Jurkat, Clone E6-1 (cell line): Measurements from ENCODE around the gene ZNF346.

Experiments used
- DNase-seq: peaks from one replicate; pipeline ENCODE4 v3.0.0-alpha.2; 2011; ENCODE audit warnings: low read depth, low spot score
- H3K4me3 ChIP-seq: 2 replicates; pipeline ENCODE4 v1.5.1; 2011; ENCODE audit warnings: mild to moderate bottlenecking, low read length, control low read depth, moderate library complexity

ZNF346 gene

DNA sequence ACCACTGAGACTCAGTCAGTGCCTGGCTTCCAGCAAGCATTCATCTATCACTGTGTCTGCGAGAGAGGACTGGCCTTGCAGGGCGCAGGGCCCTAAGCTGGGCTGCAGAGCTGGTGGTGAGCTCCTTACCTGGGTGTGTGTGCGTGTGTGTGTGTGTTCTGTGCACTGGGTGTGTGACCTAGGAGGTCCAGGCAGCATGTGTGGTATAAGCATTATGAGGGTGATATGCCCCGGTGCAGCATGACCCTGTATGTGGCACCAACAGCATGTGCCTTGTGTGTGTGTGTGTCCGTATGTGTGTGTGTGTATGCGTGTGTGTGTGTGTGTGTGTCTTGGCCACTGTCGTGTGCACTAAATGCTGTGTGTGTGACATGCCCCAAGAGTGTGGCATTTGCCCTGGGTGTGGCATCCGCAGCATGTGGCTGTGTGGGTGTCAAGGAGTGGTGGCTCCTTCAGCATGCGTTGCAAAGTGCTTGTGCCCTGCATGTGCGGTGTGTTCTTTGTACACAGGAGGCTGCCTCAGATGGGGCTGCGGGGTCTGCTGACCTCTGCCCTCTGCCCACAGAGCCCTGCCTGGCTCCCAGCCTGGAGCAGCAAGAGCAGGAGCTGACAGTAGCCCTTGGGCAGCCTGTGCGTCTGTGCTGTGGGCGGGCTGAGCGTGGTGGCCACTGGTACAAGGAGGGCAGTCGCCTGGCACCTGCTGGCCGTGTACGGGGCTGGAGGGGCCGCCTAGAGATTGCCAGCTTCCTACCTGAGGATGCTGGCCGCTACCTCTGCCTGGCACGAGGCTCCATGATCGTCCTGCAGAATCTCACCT, 67.5 kb downstream of the ZNF346 start:
- H3K4me3 ChIP-seq: no peak overlapping the region
- no peak for DNase-seq

DNA sequence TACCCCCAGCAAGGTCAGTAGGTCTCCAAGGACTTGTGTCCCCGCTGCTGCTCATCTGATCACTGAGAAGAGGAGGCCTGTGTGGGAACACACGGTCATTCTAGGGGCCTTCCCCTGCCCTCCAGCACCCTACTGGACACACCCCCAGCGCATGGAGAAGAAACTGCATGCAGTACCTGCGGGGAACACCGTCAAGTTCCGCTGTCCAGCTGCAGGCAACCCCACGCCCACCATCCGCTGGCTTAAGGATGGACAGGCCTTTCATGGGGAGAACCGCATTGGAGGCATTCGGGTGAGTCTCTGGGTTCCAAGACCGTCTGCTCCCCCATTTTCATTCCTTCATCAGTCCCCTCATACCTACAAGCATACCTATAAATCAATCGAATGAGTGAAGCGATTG, 68.3 kb downstream of the ZNF346 start:
- no peak for DNase-seq
- H3K4me3 ChIP-seq: no peak overlapping the region

DNA sequence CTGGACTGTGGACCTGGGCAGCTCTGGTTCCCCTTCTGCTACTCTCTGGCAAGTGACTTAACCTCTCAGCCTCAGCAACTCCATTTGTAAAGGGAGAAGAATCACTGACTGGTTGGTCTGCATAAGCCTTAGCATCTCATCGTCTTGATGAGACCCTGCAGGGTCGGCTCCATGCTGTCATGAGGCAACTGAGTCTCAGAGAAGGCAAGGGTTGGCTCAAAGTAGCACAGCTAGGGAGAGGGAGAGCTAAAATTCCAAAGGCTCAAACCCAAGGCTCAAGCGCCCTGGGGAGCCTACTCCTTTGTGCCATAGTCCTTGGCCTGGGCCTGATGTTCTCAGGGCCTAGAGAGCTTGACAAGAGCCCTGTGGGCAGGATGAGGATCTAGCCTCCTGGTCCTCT, 68.7 kb downstream of the ZNF346 start:
- no peak overlapping the region for H3K4me3 ChIP-seq
- no peak for DNase-seq

DNA sequence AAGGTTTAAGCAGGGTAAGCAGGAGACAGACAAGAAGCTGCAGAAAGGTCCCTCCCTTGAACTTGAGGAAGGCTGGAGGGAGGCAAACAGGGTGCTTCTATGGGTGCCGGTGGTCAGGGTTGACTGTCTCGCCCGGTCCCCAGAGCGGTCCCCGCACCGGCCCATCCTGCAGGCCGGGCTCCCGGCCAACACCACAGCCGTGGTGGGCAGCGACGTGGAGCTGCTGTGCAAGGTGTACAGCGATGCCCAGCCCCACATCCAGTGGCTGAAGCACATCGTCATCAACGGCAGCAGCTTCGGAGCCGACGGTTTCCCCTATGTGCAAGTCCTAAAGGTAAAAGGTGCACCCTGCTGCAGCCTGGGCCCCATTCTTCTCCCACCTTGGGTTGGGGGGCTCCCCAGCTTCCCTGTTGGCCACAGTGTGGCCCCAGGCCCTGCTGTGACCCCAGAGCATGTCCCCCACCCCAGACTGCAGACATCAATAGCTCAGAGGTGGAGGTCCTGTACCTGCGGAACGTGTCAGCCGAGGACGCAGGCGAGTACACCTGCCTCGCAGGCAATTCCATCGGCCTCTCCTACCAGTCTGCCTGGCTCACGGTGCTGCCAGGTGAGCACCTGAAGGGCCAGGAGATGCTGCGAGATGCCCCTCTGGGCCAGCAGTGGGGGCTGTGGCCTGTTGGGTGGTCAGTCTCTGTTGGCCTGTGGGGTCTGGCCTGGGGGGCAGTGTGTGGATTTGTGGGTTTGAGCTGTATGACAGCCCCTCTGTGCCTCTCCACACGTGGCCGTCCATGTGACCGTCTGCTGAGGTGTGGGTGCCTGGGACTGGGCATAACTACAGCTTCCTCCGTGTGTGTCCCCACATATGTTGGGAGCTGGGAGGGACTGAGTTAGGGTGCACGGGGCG, 69.9 kb downstream of the ZNF346 start:
- DNase-seq: no peak
- H3K4me3 ChIP-seq: no peak overlapping the region

DNA sequence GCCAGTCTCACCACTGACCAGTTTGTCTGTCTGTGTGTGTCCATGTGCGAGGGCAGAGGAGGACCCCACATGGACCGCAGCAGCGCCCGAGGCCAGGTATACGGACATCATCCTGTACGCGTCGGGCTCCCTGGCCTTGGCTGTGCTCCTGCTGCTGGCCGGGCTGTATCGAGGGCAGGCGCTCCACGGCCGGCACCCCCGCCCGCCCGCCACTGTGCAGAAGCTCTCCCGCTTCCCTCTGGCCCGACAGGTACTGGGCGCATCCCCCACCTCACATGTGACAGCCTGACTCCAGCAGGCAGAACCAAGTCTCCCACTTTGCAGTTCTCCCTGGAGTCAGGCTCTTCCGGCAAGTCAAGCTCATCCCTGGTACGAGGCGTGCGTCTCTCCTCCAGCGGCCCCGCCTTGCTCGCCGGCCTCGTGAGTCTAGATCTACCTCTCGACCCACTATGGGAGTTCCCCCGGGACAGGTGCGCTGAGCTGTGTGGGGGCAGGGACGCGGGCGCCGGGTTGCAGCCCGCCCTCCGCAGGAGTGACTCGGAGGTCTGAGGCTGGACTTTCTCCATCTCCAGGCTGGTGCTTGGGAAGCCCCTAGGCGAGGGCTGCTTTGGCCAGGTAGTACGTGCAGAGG, 70.7 kb downstream of the ZNF346 start:
- H3K4me3 ChIP-seq: no peak overlapping the region
- DNase-seq: no peak

DNA sequence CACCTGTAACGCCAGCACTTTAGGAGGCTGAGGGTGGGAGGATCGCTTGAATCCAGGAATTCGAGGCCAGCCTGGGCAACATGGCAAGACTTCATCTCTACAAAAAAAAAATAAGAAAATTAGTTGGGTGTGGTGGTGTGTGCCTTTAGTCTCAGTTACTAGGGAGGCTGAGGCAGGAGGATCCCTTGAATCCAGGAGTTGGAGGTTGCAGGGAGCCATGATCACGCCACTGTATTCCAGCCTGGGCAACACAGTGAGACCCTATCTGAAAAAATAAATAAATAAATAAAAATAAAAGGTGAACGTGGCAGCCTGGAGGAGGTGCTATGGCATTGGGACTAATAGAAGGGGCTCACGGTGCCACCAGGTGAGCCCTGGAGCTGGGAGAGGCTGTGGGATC, 71.3 kb downstream of the ZNF346 start:
- DNase-seq: no peak
- H3K4me3 ChIP-seq: no peak overlapping the region

DNA sequence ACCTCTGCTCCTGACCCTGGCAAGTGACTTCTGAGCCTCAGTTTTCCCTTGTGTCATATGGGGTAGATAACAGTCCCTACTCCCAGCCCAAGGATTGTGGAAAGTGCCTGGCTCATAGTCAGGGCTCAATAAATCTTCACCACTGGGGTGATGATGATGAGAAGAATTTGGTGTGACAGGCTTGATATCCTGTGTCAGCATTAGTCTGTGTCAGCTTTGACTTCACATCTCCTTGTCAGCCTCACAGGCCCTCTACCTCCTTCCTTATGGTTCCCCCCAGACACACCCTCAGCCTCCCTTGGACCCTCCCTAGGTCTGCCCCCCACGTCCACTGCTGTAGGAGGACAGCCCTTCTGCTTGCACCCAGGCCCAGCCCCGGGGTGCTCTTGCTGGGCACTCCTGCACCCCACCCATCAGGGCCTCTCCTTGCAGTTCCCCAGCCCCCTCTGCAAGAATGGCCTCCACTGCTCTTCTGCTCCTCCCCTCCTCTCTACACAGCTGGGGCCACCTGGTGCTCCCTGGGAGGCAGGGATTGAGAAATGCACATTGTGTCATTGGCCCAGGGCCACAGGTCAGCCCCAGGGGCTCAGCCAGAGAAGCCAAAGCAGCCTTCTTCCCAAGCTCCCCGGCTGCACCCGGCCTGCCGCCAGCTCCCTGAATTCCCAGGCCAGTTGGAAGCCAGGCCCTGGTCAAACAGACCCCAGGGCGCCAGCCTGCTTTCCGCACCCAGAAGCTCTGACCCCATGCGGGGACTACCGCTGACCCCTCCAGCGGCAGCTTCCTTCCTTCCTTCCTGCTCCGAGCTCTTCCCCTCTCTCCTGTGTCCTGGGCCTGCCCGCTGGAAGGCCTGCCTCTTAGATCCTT, 72.0 kb downstream of the ZNF346 start:
- H3K4me3 ChIP-seq: no peak overlapping the region
- DNase-seq: no peak

DNA sequence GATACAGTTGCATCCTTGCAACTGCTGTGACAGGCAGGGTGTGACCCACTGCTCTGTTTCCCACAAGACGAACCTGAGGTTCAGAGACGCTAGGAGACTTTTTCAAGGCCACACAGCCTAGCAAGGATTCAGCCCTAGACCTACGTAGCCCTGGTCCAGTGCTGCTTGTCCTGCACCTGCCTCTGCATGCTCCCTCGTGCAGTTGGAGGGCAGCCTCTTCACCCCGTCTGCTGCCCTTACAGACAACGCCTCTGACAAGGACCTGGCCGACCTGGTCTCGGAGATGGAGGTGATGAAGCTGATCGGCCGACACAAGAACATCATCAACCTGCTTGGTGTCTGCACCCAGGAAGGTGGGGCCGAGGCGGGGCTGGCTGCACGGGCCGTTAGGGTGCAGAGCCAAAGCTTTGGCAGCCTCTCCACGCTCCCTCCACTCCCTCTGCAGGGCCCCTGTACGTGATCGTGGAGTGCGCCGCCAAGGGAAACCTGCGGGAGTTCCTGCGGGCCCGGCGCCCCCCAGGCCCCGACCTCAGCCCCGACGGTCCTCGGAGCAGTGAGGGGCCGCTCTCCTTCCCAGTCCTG, 72.7 kb downstream of the ZNF346 start:
- H3K4me3 ChIP-seq: no peak overlapping the region
- no peak for DNase-seq

DNA sequence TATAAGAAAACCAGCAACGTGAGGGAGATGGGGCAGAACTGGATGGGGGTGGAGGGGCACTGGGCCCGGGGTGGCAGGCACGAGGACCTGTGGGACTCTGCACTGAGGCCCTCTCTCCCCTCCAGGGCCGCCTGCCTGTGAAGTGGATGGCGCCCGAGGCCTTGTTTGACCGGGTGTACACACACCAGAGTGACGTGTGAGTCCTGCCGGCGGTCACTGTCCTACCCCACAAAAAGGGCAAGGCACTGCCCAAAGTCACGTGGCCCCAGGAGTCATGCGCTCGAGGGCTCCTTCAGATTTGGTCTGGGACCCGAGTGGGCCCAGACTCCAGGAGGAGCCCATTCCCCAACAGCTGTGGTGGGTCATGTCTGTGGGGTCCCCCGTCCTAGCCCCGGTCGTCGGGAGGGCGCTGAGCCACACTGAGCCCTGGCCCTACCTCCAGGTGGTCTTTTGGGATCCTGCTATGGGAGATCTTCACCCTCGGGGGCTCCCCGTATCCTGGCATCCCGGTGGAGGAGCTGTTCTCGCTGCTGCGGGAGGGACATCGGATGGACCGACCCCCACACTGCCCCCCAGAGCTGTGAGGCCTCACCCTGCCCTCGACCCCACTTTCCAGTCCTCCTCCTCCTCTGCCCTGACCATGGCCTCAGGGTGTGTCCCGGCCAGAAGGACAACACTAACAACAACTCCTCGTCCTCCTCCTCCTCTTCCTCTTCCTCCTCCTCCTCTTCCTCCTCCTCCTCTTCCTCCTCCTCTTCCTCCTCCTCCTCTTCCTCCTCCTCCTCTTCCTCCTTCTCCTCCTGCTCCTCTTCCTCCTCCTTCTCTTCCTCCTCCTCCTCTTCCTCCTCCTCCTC, 73.9 kb downstream of the ZNF346 start:
- no peak for DNase-seq
- no peak overlapping the region for H3K4me3 ChIP-seq

DNA sequence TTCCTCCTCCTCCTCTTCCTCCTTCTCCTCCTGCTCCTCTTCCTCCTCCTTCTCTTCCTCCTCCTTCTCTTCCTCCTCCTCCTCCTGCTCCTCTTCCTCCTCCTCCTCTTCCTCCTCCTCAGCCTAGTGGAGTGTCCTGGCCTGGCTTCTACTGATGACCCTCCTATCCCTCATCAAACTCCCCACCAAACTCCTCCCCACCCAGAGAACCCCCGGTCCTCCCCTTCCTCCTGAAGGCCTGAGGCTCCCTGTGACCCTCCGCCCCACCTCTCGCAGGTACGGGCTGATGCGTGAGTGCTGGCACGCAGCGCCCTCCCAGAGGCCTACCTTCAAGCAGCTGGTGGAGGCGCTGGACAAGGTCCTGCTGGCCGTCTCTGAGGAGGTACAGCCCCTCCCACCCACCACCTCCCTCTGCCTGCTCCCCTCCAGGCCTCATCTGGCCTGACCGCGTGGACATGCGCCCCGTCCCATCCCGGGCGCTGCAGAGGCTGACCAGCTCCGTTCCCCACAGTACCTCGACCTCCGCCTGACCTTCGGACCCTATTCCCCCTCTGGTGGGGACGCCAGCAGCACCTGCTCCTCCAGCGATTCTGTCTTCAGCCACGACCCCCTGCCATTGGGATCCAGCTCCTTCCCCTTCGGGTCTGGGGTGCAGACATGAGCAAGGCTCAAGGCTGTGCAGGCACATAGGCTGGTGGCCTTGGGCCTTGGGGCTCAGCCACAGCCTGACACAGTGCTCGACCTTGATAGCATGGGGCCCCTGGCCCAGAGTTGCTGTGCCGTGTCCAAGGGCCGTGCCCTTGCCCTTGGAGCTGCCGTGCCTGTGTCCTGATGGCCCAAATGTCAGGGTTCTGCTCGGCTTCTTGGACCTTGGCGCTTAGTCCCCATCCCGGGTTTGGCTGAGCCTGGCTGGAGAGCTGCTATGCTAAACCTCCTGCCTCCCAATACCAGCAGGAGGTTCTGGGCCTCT, 74.8 kb downstream of the ZNF346 start:
- no peak for DNase-seq
- H3K4me3 ChIP-seq: no peak overlapping the region

DNA sequence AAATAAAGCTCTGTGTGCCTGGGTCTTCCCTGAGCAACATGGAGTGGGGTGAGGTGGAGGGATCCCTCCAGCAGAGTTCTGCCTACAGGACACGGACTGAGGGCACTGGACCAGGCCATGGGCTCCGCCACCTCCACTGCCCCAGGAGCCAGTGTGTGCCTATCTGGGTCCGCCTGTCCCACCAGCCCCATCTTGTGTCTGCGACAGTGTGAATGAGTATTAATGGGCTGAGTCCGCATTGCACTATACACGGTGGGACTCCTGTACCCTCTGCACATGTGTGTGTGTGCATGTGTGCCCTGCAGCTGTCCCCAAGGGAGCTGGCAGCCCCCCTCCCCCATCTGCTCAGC, 75.6 kb downstream of the ZNF346 start:
- no peak overlapping the region for H3K4me3 ChIP-seq
- DNase-seq: no peak

DNA sequence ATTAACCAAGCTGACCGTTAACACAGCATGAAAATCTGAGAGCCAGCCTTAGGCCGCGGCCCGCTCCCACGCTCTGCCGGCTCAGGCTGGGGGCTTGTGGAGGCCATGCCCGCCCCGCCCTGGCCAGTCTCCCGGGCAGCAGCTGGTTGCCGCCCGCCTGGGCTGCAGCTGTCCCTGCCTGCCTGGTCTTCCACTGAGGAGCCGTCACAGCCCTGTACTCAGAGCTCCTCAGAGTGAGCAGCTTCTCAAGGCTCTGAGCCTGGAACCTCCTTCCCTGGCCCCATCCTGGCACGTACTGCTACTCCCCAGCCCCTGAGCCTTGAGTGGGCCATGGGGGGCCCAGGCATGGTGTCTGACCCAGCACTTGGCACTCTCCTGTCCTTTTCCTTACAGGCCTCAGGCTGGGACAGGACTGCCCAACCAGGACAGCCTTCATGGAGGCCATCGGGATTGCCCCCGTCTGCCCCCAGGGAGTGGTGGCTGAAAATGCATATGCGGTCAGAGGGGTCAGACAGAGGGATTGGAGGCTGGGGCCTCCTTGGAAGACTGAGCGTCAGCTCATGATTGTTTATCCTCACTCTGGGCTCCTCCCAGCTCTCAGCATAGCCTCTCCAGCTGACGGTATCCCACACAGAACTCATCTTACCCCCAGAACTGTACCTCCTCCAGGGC, 76.1 kb downstream of the ZNF346 start:
- H3K4me3 ChIP-seq: no peak overlapping the region
- no peak for DNase-seq

DNA sequence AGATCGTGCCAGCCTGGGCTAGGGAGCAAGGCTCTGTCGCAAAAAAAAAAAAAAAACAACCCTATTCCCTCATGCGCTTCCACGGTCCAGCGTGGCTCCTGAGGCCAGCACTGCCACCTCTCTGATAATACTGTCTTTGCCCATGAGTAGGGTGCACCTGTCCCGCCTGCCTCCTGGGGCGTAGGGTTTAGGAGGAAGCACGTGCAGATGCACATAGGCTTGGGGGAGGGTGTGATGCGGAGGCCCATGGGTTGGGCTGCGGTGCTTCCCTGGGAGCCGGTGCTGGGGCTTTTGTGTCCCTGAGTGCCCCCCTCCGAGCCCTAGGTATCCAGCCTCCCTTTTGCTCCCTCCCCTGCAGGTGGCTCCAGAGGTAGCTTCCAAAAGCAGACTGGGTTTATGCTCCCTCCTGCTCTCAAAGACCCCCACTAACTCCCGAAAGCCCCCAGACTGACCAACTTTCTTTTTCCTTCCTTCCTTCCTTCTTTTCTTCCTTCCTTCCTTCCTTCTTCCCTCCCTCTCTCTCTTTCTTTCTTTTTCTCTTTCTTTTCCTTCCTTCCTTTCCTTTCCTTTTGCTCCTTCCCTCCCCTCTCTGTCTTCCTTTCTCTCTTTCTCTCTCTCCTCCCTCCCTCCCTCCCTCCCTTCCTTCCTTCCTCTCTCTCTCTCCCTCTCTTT, 77.1 kb downstream of the ZNF346 start:
- DNase-seq: no peak

DNA sequence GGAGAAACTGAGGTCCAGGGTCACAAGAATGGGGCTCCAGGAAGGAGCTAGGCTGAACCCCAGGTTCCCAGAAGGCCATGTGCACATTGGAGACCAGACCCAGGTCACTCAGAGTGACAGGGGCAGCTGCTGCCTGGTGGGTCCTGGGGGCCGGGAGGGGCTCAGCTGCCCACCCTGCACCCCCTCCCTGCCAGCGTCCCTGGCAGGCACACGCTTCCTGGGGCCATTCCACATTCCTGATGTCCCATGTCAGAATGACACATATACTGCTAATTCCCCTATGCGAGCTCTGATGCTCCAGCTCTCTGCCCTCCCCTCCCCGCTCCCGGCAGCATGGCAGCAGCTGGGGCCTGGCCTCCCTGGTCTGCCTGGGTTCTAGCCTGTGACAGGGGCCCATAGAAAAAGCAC, 78.2 kb downstream of the ZNF346 start:
- no peak overlapping the region for H3K4me3 ChIP-seq
- no peak for DNase-seq

More for the DNA sequence above, 77.1 kb downstream of the ZNF346 start:
- no peak overlapping the region for H3K4me3 ChIP-seq

DNA sequence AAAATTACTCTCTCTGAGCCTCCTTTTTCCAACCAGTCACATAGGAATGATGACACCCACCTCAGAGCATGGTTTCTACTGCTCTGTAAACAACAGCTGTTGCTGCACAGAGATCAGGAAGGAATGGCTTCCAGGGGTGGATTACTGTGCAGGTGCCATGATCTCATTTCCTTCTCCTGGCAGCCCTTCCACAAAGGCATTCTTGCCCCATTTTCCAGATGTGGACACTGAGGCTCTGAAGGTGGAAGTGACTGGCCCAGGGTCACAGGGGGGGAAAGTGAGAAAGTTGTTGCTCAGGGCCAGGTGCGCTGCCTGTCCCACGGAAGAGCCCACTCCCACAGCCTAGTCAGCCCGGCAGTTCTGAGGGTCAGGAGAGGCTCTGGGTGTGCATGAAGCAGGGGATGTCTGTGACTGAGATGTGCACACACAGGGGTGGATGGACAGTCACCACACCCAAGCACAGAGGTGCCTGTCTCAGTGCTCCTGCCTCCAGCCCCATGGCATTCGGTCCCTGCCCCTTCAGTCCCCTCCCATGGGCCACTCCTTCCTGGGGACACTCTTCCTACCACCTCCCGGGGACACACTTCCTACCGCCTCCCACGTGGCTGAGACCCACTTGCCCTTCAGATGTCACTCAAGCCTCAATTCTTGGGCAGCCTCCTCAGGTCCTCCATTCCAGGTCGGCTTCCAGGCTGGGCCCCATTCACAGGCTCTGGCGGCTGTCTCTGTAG, 81.2 kb downstream of the ZNF346 start:
- no peak for DNase-seq
- H3K4me3 ChIP-seq: no peak overlapping the region
